Mesothelial cell of epicardium (in vitro differentiated cells): ENCODE data around the gene TMEM129. TPM values are rescaled to one million over a fixed set of nuclear protein-coding genes. Genes with fewer than 3 reads are reported as not detected.
"Not testable (repeated sequence)": the region's sequence is repeated elsewhere in the genome, so short reads cannot be mapped to it uniquely, and the experiment has no call there.

Experiments used
- DNase-seq, 2 experiments: peaks; one replicate each; pipeline ENCODE4 v3.0.0; 2021; ENCODE audit warnings: low spot score in 2 of 2; ENCODE audit not compliant: unreplicated experiment in 2 of 2
- H3K27ac Mint-ChIP-seq: 2 replicates; pipeline ENCODE4 v1.8.0; 2021; ENCODE audit warnings: mixed read lengths
- H3K27me3 Mint-ChIP-seq: 2 replicates; pipeline ENCODE4 v1.8.0; 2021; ENCODE audit warnings: low read depth, mixed read lengths
- H3K36me3 Mint-ChIP-seq: 2 replicates; pipeline ENCODE4 v1.8.0; 2021; ENCODE audit warnings: mixed read lengths
- H3K4me1 Mint-ChIP-seq: 2 replicates; pipeline ENCODE4 v1.8.0; 2021; ENCODE audit warnings: mixed read lengths
- H3K4me3 Mint-ChIP-seq: 2 replicates; pipeline ENCODE4 v1.8.0; 2021; ENCODE audit warnings: mild to moderate bottlenecking, moderate library complexity, mixed read lengths
- H3K9me3 Mint-ChIP-seq: 2 replicates; pipeline ENCODE4 v1.8.0; 2021; ENCODE audit warnings: mixed read lengths
- total RNA-seq: library from RNA; stranded (reverse); gene quantifications from 3 replicates; pipeline ENCODE4 v1.2.1, GENCODE V29; 2021
- TF ChIP-seq, protein P1 (sequence below): fragments of 200-600 bp; sonication (generic); IDR thresholded peaks from one replicate; pipeline ENCODE4 v1.5.0; 2021; ENCODE audit warnings: antibody characterized with exemption; ENCODE audit not compliant: unreplicated experiment

Gene TMEM129
- total RNA-seq, 1 donor from 2014 or later: 37.8 TPM

DNA sequence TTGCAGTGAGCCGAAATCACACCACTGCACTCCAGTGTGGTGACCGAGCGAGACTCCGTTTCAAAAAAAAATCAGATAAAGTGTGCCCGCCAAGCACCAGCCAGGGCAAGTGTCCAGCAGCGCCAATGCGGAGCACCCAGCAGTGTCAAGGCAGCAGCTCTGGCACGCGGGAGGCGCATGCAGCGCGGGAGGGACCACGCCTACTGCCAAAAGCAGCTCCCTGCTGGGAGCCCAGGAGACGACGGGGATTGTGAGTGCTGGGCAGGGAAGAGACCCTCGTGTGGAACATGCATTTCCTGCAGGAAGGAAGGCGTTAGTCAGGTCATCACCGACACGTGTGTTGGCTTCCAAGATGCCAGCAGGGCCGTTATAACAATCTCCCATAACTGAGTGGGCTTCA lies 47.5 kb downstream of the TMEM129 start:
- no peak for DNase-seq
- Mint-ChIP-seq H3K27me3 (peaks cover 5% of the 10 kb centered on the region), H3K4me1 (no peaks in the 10 kb centered on the region), H3K4me3 (no peak overlapping the region), H3K36me3 (no peaks in the 10 kb centered on the region), H3K9me3 (no peaks in the 10 kb centered on the region), H3K27ac (no peak overlapping the region)
- TF ChIP-seq, protein P1, sequence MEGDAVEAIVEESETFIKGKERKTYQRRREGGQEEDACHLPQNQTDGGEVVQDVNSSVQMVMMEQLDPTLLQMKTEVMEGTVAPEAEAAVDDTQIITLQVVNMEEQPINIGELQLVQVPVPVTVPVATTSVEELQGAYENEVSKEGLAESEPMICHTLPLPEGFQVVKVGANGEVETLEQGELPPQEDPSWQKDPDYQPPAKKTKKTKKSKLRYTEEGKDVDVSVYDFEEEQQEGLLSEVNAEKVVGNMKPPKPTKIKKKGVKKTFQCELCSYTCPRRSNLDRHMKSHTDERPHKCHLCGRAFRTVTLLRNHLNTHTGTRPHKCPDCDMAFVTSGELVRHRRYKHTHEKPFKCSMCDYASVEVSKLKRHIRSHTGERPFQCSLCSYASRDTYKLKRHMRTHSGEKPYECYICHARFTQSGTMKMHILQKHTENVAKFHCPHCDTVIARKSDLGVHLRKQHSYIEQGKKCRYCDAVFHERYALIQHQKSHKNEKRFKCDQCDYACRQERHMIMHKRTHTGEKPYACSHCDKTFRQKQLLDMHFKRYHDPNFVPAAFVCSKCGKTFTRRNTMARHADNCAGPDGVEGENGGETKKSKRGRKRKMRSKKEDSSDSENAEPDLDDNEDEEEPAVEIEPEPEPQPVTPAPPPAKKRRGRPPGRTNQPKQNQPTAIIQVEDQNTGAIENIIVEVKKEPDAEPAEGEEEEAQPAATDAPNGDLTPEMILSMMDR: no peak

DNA sequence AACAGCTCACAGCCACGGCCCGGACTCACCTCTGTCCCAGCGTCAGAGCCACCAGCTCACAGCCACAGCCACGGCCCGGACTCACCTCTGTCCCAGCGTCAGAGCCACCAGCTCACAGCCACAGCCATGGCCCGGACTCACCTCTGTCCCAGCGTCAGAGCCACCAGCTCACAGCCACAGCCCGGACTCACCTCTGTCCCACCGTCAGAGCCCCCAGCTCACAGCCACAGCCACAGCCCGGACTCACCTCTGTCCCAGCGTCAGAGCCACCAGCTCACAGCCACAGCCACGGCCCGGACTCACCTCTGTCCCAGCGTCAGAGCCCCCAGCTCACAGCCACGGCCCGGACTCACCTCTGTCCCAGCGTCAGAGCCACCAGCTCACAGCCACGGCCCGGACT lies 50.1 kb downstream of the TMEM129 start:
- not testable (repeated sequence) for H3K4me1 Mint-ChIP-seq, H3K27ac Mint-ChIP-seq, H3K9me3 Mint-ChIP-seq, DNase-seq, H3K27me3 Mint-ChIP-seq, H3K36me3 Mint-ChIP-seq, H3K4me3 Mint-ChIP-seq

- Mint-ChIP-seq H3K9me3 (no peaks in the 10 kb centered on the region), H3K36me3 (no peaks in the 10 kb centered on the region), H3K4me1 (no peaks in the 10 kb centered on the region), H3K27ac (no peak overlapping the region), H3K4me3 (no peak overlapping the region), H3K27me3 (peaks cover 5% of the 10 kb centered on the region)
- DNase-seq: no peak
- TF ChIP-seq, protein P1: no peak
Measured at GRCh38 chr4:1670279-1670678, 50.8 kb downstream of the TMEM129 start.

GRCh38 chr4:1669850-1670249 lies 51.3 kb downstream of the TMEM129 start:
- TF ChIP-seq, protein P1: no peak
- Mint-ChIP-seq H3K4me3 (no peak overlapping the region), H3K4me1 (no peaks in the 10 kb centered on the region), H3K27ac (no peak overlapping the region), H3K36me3 (no peaks in the 10 kb centered on the region), H3K9me3 (no peaks in the 10 kb centered on the region), H3K27me3 (peaks cover 3% of the 10 kb centered on the region)
- DNase-seq: no peak

- H3K36me3 Mint-ChIP-seq: no peaks in the 10 kb centered on the region
Measured at GRCh38 chr4:1669270-1669669, 51.9 kb downstream of the TMEM129 start.

DNA sequence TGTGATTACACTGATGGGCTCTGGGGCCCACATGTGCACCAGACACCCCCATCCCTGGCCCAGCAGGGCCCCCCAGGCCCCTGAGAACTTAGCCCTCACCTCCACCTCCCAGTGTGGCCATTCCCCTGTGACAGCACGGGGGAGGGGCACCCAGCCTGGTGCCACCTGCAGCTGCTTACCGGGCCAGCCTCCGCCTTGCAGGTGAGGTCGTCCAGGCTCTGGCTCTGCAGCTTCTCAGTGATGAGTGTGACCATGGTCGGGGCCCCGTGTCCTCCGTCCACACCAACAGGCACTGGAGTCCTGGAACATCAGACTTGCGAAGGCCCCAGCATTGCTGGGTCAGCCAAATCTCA lies 52.7 kb downstream of the TMEM129 start:
- Mint-ChIP-seq H3K27ac (no peak overlapping the region), H3K4me1 (peaks cover 3% of the 10 kb centered on the region), H3K4me3 (no peak overlapping the region), H3K9me3 (no peaks in the 10 kb centered on the region), H3K36me3 (no peaks in the 10 kb centered on the region), H3K27me3 (no peaks in the 10 kb centered on the region)
- DNase-seq: no peak
- TF ChIP-seq, protein P1: no peak

More at GRCh38 chr4:1669270-1669669, 51.9 kb downstream of the TMEM129 start:
- DNase-seq: no peak
- Mint-ChIP-seq H3K27me3 (no peaks in the 10 kb centered on the region), H3K4me1 (no peaks in the 10 kb centered on the region), H3K4me3 (no peak overlapping the region), H3K9me3 (no peaks in the 10 kb centered on the region), H3K27ac (no peak overlapping the region)
- TF ChIP-seq, protein P1: no peak
